CD1c-positive myeloid dendritic cell (primary cell): ENCODE data around the gene PIK3CD.
A peak's percentile ranks its signal among the peaks of the same experiment; 100 is the strongest.

Experiments used
- DNase-seq: peaks from one replicate; pipeline ENCODE4 v3.0.0-alpha.2; 2016; ENCODE audit errors: extremely low spot score

Gene PIK3CD

GRCh38 chr1:9717193-9718005, 65.9 kb downstream of the PIK3CD start:
- DNase-seq, result peak; percentile 85

GRCh38 chr1:9718006-9718680, 66.6 kb downstream of the PIK3CD start:
- DNase-seq, result no peak

GRCh38 chr1:9719978-9720722, 68.6 kb downstream of the PIK3CD start:
- no peak for DNase-seq

- DNase-seq, result no peak
Observed at GRCh38 chr1:9720785-9721605, 69.5 kb downstream of the PIK3CD start.

- DNase-seq, result peak; percentile 42
Observed at GRCh38 chr1:9721606-9722377, 70.3 kb downstream of the PIK3CD start.

GRCh38 chr1:9722378-9722749, 70.8 kb downstream of the PIK3CD start:
- no peak for DNase-seq

- no peak for DNase-seq
Observed at GRCh38 chr1:9723068-9723805, 71.7 kb downstream of the PIK3CD start.

- no peak for DNase-seq
Observed at GRCh38 chr1:9723926-9724325, 72.4 kb downstream of the PIK3CD start.

- DNase-seq, result peak; percentile 67
Observed at GRCh38 chr1:9724706-9725476, 73.4 kb downstream of the PIK3CD start.

- DNase-seq, result no peak
Observed at GRCh38 chr1:9726406-9726805, 74.9 kb downstream of the PIK3CD start.

GRCh38 chr1:9726905-9727595, 75.5 kb downstream of the PIK3CD start:
- DNase-seq, result no peak

- DNase-seq, result peak; percentile 41
Observed at GRCh38 chr1:9728451-9729295, 77.1 kb downstream of the PIK3CD start.

- no peak for DNase-seq
Observed at GRCh38 chr1:9729523-9729922, 78.0 kb downstream of the PIK3CD start.

- peak; percentile 92 for DNase-seq
Observed at GRCh38 chr1:9730096-9730901, 78.8 kb downstream of the PIK3CD start.

GRCh38 chr1:9731051-9731537, 79.6 kb downstream of the PIK3CD start:
- no peak for DNase-seq

GRCh38 chr1:9731561-9731960, 80.0 kb downstream of the PIK3CD start:
- DNase-seq, result no peak
